GM18505 (cell line): ENCODE results near the gene PLA2G4D.

ENCODE experiments used
- ATAC-seq: cut with Tn5 transposase; IDR thresholded peaks from one replicate; pipeline ENCODE4 v1.9.1; 2021; ENCODE audit not compliant: unreplicated experiment
- POLR2A ChIP-seq: IDR thresholded peaks from 4 replicates; pipeline ENCODE4 v1.6.1; 2011; ENCODE audit warnings: borderline replicate concordance; ENCODE audit not compliant: insufficient read depth, insufficient read length; ENCODE audit errors: extremely low read depth

The PLA2G4D gene

DNA sequence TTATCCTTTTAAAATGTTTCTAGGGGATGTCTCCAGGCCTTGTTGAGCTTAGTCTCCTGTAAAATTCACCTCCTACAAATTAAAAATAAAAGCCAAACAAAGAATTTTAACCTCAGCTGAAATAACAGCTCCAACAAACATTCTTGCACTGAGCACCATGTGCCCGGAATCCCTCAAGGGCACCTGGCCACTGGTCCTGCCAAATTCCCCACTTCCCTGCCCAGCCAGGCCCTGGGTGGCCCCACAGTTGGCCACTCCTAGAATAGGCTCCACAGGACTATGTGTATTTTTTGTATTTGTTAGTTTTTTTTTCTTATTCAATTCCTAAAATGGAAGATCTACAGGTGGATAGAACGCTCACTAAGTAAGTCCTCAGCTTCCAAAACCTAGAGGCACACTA, 40.4 kb downstream of the PLA2G4D start:
- no peak for ATAC-seq
- no peak for TF ChIP-seq POLR2A

DNA sequence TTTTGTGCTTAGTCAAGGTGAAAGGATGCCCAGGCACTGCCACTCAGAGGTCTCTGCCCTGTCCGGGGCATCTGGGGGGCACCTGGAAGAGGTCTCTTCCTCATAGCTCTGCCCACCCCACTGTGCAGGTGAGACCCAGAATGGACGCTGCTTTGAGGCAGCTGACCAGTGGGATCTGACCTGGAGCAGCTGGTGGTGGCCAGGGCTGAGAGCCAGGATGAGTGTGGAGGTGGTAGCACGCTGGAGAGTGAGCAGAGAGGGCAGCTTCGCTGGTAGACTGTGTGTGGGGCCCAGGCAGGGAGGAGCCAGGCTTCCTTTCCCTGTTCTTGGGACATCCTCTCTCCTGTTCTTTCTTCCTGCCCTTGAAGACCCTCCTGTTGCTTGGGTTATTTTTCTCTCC, 41.4 kb downstream of the PLA2G4D start:
- ATAC-seq: no peak
- no peak for TF ChIP-seq POLR2A

- no peak for ATAC-seq
- TF ChIP-seq POLR2A: no peak
These were observed 43.7 kb downstream of the PLA2G4D start for GRCh38 chr15:42050484-42051255.

- TF ChIP-seq POLR2A: no peak
- no peak for ATAC-seq
These were observed 45.6 kb downstream of the PLA2G4D start for GRCh38 chr15:42048821-42049200.

GRCh38 chr15:42048080-42048820, 46.1 kb downstream of the PLA2G4D start:
- TF ChIP-seq POLR2A: no peak
- no peak for ATAC-seq

GRCh38 chr15:42046597-42046996, 47.8 kb downstream of the PLA2G4D start:
- no peak for TF ChIP-seq POLR2A
- no peak for ATAC-seq

DNA sequence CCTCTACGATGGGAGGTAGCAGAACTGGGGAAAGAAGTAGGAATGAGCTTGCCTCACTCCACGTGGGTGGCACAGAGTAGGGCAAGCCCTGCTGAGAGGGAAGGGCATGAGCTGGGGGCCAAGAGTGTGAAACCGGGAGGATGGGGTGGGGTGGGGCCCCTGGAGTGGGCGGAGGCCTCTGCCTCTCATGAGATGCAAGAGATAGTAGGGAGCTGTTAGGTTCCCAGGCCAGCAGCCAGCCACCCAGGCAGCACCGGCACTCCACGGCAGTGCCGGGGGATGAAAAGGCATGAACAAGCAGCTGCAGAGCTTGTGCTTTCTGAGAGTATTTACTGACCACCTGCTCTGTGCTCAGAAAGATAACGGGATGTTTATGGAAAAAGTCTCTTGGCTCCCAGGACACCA, 49.1 kb downstream of the PLA2G4D start:
- no peak for TF ChIP-seq POLR2A

GRCh38 chr15:42042602-42043400, 51.6 kb downstream of the PLA2G4D start:
- no peak for ATAC-seq
- TF ChIP-seq POLR2A: no peak

More for the DNA sequence above, 49.1 kb downstream of the PLA2G4D start:
- no peak for ATAC-seq

- no peak for ATAC-seq
- no peak for TF ChIP-seq POLR2A
These were observed 56.0 kb downstream of the PLA2G4D start for GRCh38 chr15:42038401-42038800.

DNA sequence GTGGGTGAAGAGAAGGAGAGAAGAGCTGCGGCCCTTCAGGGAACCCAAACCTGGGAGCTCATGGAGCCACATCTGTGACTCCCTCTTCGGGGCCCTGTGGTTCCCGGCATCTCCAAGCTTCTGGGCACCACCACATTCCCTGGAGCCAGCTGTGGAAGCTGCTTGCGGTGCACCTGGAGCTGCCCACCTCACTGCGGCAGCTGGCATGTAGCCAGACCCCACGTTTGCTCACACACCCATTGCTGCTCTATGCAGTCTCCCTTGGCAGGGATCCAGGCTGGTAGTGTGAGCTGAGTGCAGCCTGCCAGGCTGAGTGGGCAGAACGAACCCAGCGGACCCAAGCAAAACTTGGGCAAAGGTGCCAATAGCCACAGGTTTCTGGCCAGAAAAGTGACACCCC, 56.7 kb downstream of the PLA2G4D start:
- no peak for TF ChIP-seq POLR2A
- no peak for ATAC-seq

GRCh38 chr15:42036966-42037365, 57.4 kb downstream of the PLA2G4D start:
- no peak for ATAC-seq
- no peak for TF ChIP-seq POLR2A

DNA sequence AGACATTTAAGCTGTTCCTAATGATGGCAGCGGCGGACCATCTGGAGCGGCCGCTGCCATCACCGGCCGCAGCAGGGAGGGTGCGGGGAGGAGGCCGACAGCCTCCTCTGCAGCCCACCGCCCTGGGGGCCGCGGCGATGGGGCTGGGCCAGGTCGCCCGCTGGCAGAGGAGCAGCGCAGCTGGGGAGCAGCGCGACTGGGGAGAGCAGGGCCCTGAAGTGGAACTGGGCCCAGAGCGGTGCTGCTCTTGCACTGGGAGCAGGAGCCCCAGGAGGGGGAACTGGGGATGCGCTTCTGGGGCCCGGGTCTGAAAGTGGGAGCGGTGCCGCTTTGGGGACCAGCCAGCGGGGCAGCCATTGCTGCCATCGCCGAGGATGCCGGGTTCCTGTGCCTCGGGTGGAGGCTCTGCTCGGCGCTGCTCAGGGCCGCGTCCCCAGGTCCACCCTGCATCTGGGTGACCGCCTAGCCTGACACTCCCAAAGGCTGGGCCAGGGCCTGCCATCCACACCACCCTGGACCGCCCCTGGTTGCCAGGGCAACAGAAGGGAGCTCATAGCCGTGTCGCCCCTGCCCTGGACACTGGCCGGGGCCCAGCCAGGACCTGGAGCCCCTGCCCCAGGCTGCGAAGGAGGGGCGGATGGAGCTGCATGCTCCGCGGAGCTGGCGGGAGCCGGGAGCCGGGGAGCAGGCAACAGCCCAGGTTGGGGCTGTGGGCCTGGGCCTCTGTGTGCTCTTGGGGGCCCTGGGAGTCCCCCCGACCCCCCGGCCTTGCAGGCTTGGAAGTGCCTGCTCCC, 58.1 kb downstream of the PLA2G4D start:
- TF ChIP-seq POLR2A: no peak
- no peak for ATAC-seq

DNA sequence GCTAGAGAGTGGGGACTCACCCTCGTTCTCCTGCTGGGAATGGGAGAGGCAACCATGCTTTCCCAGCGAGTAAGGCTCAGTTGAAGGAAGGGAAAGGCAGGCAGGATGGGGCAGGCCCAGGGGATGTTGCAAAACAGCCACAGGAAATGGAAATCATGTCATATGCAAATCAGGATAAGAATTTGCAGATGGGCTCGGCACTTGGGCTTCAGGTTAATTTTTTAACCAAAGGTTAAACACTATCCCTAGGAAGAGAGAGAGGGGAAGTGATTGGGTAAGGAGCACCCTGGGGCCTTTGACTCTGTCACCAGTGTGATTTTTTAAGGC, 59.0 kb downstream of the PLA2G4D start:
- no peak for ATAC-seq
- peak; percentile 49 for TF ChIP-seq POLR2A
